Measurements from ENCODE around the gene SGMS1. TPM values are rescaled to one million over a fixed set of nuclear protein-coding genes. Genes with fewer than 3 reads are reported as not detected.
"Not testable (repeated sequence)": the region's sequence is repeated elsewhere in the genome, so short reads cannot be mapped to it uniquely, and the experiment has no call there.

Gene SGMS1
- total RNA-seq, 2 experiments from 2014 or later = 7.5 to 9.0 TPM

DNA sequence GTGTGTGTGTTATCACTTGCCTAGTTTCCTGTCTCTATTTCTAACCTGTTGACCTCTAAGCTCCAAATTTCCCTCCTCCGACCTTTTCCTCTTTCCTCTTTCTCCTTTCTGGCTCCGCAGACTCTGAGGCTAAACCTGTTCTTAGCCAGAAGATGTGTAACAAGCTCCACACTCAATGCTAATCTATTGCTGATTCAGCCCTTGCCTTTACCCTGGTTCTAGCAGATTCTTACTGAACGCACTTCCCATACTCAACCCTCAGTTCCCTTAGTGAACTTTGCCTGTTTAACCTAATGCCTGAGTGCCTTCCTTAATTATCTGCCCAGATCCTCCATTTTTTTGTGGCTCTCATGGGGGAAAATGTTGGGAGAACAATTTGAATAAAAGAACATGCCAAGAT, 30.0 kb upstream of the SGMS1 start:
- no peaks in the 10 kb centered on the region for H3K27me3 Mint-ChIP-seq
- no peak for ATAC-seq
- no peak for DNase-seq
- H3K9me3 Mint-ChIP-seq (ENCODE audit: low read depth) = no peaks in the 10 kb centered on the region
- H3K4me1 Mint-ChIP-seq = peaks cover 16% of the 10 kb centered on the region
- ChIA-PET CTCF (interaction anchor here (0.5 to 1.4 kb wide), 4 partner anchors 17 to 96 kb away, joined by 3 to 6 read pairs (median 3); partner anchors contain the start of gene SGMS1), POLR2A (no interaction called here)
- no peak overlapping the region for H3K4me3 Mint-ChIP-seq
- no peaks in the 10 kb centered on the region for H3K36me3 Mint-ChIP-seq (ENCODE audit: low read depth)
- H3K27ac Mint-ChIP-seq = no peak overlapping the region
- intact Hi-C loops (cut with DNase I, micrococcal nuclease) = loop anchor here in 1 of 2 experiments (5.0 kb wide), 1 partner anchor 84 kb away; the partner anchor contains the start of gene ASAH2B

DNA sequence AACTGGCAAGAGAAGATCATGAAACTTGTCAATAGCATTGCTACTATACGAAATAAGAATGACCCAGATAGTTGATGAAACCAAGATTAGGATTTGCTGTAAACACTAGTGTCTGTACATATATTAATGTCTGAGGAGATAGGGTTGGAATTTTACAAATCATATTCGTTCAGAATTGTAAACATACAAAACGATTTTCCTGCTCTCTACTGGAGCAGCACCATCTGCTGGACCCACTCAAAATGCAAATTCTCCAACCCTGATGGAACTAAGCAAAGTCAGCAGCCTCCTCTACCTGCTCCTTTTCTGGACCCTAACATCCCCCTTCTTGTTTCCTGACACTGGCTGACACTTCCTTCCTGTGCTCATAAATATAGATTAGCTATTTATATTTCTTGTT, 29.4 kb upstream of the SGMS1 start:
- DNase-seq = peak; percentile 35
- Mint-ChIP-seq H3K4me3 (no peak overlapping the region), H3K27ac (no peak overlapping the region), H3K4me1 (peaks cover 13% of the 10 kb centered on the region), H3K36me3 (ENCODE audit: low read depth) (no peaks in the 10 kb centered on the region), H3K9me3 (ENCODE audit: low read depth) (no peaks in the 10 kb centered on the region), H3K27me3 (no peaks in the 10 kb centered on the region)
- intact Hi-C loops (cut with DNase I, micrococcal nuclease) = loop anchor here in 1 of 2 experiments (5.0 kb wide), 1 partner anchor 84 kb away; the partner anchor contains the start of gene ASAH2B
- POLR2A ChIA-PET = no interaction called here
- CTCF ChIA-PET = interaction anchor here (0.5 to 1.4 kb wide), 5 partner anchors 16 to 1458 kb away, joined by 3 to 6 read pairs (median 3); partner anchors contain the start of gene SGMS1
- peak; percentile 65 for ATAC-seq

DNA sequence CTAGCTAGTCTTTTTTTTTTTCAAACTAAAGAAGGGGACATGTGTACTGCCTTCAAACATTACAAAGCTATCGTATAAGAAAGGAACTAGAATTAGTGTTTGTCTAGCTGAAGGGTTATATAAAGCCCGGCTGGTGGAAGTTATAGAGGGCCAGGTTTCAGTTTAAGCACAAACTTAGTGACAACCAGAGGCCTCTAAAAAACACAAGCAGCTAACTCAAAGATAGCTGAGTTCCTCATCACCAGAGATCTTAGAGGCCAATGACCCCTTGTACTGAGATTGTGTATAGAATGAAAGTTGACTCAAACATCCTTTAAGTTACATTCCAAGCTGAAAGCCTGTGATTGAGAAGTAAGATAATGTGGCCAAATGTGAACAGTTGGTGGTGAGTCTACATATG, 28.1 kb upstream of the SGMS1 start:
- ChIA-PET POLR2A (interaction anchor here (0.5 kb wide), 1 partner anchor 38 kb away, joined by 9 read pairs; no protein-coding TSS in a partner anchor), CTCF (interaction anchor here (0.6 to 0.9 kb wide), 2 partner anchors 15 to 37 kb away, joined by 3 read pairs; no protein-coding TSS in a partner anchor)
- H3K27me3 Mint-ChIP-seq = no peaks in the 10 kb centered on the region
- DNase-seq (no peak), ATAC-seq (no peak)
- H3K4me3 Mint-ChIP-seq = no peak overlapping the region
- H3K36me3 Mint-ChIP-seq (ENCODE audit: low read depth) = no peaks in the 10 kb centered on the region
- no peaks in the 10 kb centered on the region for H3K9me3 Mint-ChIP-seq (ENCODE audit: low read depth)
- H3K27ac Mint-ChIP-seq = no peak overlapping the region
- intact Hi-C loops (cut with DNase I, micrococcal nuclease) = loop anchor here in 1 of 2 experiments (5.0 kb wide), 1 partner anchor 85 kb away; the partner anchor contains the start of gene ASAH2B
- peaks cover 13% of the 10 kb centered on the region for H3K4me1 Mint-ChIP-seq

DNA sequence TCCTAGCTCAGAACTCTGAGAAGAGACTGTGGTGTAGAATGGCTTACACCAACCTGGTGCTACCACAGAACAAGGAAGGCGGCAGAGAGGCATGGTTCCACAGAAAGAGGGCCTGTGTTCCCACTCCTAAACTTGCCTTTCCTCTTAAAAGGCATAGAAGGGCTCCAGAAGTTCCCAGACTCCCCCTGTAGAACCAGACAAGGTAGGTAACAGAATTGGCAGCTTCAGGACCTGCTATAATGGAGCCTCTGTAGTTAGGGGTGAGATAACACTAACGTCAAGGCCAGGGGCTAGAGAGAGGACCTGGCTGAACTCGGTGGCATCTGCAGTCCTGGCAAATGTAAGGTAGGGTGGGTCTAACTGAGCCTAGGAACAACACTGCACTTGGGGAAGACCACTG, 26.7 kb upstream of the SGMS1 start:
- POLR2A ChIA-PET = no interaction called here
- H3K4me1 Mint-ChIP-seq = peaks cover 13% of the 10 kb centered on the region

DNA sequence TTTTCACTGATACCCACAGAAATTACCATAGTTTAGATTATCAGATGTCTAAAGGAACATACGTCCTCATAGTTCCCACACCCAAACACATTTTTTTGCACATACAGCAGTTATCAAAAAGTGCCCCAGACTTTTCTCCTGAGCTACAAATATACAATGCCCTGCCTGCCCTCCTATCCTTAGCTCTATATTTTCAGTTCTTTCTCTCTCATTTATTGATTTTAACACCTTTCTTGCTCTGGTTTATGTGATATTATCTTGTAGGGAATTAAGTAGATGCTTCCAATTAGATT, 25.1 kb upstream of the SGMS1 start:
- POLR2A ChIA-PET = no interaction called here
- H3K27ac Mint-ChIP-seq = no peak overlapping the region
- intact Hi-C loops (cut with DNase I, micrococcal nuclease) = no loop called here
- no peaks in the 10 kb centered on the region for H3K36me3 Mint-ChIP-seq (ENCODE audit: low read depth)
- DNase-seq (no peak), ATAC-seq (no peak)
- no peaks in the 10 kb centered on the region for H3K9me3 Mint-ChIP-seq (ENCODE audit: low read depth)
- CTCF ChIA-PET = interaction anchor here (0.5 to 1.1 kb wide), 2 partner anchors 11 to 91 kb away, joined by 4 to 5 read pairs; no protein-coding TSS in a partner anchor
- no peaks in the 10 kb centered on the region for H3K27me3 Mint-ChIP-seq
- H3K4me3 Mint-ChIP-seq = no peak overlapping the region
- H3K4me1 Mint-ChIP-seq = peaks cover 11% of the 10 kb centered on the region

More for the DNA sequence above, 26.7 kb upstream of the SGMS1 start:
- CTCF ChIA-PET = no interaction called here
- Mint-ChIP-seq H3K27me3 (no peaks in the 10 kb centered on the region), H3K4me3 (no peak overlapping the region), H3K27ac (no peak overlapping the region), H3K36me3 (ENCODE audit: low read depth) (no peaks in the 10 kb centered on the region), H3K9me3 (ENCODE audit: low read depth) (no peaks in the 10 kb centered on the region)
- ATAC-seq = no peak
- intact Hi-C loops (cut with DNase I, micrococcal nuclease) = loop anchor here in 1 of 2 experiments (5.0 kb wide), 1 partner anchor 87 kb away; the partner anchor contains the start of gene ASAH2B
- no peak for DNase-seq

DNA sequence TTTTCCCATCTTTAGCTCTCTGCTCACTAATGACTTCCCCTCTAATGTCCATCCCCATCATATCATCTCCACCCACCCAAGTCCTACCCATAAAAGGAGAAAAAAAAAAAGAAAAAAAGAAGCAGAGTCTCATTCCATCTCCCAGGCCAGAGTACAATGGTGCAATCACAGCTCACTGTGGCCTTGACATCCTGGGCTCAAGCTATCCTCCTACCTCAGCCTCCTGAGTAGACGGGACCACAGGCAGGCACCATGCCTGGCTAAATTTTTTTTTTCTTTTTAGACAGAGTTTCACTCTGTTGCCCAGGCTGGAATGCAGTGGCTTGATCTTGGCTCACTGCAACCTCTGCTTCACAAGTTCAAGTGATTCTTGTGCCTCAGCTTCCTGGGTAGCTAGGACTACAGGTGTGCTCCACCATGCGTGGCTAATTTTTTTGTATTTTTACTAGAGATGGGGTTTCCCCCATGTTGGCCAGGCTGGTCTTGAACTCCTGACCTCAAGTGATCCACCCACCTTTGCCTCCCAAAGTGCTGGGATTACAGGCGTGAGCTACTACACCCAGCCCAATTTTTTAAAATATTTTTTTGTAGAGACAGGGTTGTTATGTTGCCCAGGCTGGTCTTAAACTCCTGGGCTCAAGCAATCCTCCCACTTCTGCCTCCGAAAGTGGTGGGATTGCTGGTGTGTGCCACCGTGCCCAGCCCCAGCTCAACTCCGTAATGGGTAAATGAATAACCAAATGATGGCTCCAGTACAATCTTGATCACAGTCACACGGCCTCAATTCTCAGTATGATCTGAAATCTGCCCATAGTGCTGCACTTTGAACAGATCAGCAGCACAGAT, 24.6 kb upstream of the SGMS1 start:
- Mint-ChIP-seq H3K27ac (no peak overlapping the region), H3K4me3 (no peak overlapping the region), H3K36me3 (ENCODE audit: low read depth) (no peaks in the 10 kb centered on the region), H3K9me3 (ENCODE audit: low read depth) (no peaks in the 10 kb centered on the region), H3K27me3 (no peaks in the 10 kb centered on the region), H3K4me1 (peaks cover 5% of the 10 kb centered on the region)
- no peak for ATAC-seq
- DNase-seq = no peak
- intact Hi-C loops (cut with DNase I, micrococcal nuclease) = no loop called here
- ChIA-PET CTCF (interaction anchor here (0.5 to 1.1 kb wide), 3 partner anchors 12 to 280 kb away, joined by 3 to 5 read pairs (median 4); no protein-coding TSS in a partner anchor), POLR2A (interaction anchor here (0.6 kb wide), 1 partner anchor 12 kb away, joined by 8 read pairs; no protein-coding TSS in a partner anchor)

DNA sequence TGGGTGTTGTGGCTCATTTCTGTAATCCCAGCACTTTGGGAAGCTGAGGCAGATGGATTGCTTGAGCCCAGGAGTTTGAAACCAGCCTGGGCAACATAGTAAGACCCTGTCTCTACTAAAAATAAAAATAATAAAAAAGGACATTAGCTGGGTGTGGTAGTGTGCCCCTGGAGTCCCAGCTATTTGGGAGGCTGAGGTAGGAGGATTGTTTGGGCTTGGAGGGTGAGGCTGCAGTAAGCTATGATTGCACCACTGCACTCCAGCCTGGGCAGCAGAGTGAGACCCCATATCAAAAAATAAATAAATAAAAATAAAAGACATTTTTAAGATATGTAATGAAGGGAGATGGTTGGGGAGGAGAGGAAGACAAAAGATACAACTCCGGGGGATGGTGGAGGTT, 23.6 kb upstream of the SGMS1 start:
- H3K27ac Mint-ChIP-seq; H3K9me3 Mint-ChIP-seq (ENCODE audit: low read depth); H3K27me3 Mint-ChIP-seq; H3K36me3 Mint-ChIP-seq (ENCODE audit: low read depth); H3K4me3 Mint-ChIP-seq; H3K4me1 Mint-ChIP-seq; intact Hi-C loops (cut with DNase I, micrococcal nuclease); DNase-seq; ATAC-seq; POLR2A ChIA-PET: not testable (repeated sequence)
- CTCF ChIA-PET = interaction anchor here (0.6 to 1.7 kb wide), 2 partner anchors 10 to 43 kb away, joined by 4 to 7 read pairs; no protein-coding TSS in a partner anchor

DNA sequence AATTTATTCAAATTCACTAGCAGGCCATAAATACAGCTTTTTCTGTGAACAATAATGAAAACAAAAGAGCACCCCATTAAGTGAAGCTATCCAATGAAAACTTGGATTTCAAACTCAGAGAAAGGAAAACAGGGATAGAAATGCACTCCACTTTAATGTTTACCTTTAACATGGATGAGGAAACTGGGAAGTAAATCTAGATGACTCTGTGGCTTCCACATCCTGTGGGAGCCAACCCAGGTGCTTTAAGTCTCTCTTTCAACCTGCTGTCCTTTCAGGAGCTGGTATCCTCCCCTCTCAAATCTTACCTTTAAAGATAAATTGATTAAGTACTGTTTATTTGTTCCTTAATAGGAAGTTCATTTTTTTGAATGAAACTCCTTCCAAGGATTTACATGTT, 21.5 kb upstream of the SGMS1 start:
- Mint-ChIP-seq H3K27ac (no peak overlapping the region), H3K27me3 (no peaks in the 10 kb centered on the region), H3K9me3 (ENCODE audit: low read depth) (no peaks in the 10 kb centered on the region), H3K4me3 (no peak overlapping the region), H3K4me1 (no peaks in the 10 kb centered on the region), H3K36me3 (ENCODE audit: low read depth) (no peaks in the 10 kb centered on the region)
- CTCF ChIA-PET = interaction anchor here (1.2 kb wide), 1 partner anchor 9 kb away, joined by 5 read pairs; no protein-coding TSS in a partner anchor
- ATAC-seq (no peak), DNase-seq (no peak)
- intact Hi-C loops (cut with DNase I, micrococcal nuclease) = no loop called here
- POLR2A ChIA-PET = no interaction called here

DNA sequence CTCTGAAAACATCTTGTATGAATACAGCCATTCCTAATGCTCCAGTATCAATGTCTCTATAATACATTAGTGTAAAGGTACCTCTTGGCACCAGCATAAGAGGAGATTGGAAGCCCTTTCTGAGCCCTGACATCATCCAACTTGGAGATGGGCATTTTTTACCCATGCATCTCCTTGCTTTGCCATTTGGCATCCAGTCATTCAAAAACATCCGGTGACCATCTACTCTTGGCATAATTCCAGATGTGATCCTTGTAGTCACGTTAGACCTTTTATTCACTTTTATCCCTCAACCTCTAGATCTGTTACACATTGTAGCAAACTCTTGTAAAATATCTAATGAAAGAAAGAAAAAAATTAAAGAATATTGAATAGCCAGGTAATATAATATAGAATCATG, 17.9 kb upstream of the SGMS1 start:
- POLR2A ChIA-PET = no interaction called here
- peaks cover 9% of the 10 kb centered on the region for H3K27me3 Mint-ChIP-seq
- intact Hi-C loops (cut with DNase I, micrococcal nuclease) = no loop called here
- DNase-seq (no peak), ATAC-seq (no peak)
- no peaks in the 10 kb centered on the region for H3K36me3 Mint-ChIP-seq (ENCODE audit: low read depth)
- no peak overlapping the region for H3K4me3 Mint-ChIP-seq
- no peak overlapping the region for H3K27ac Mint-ChIP-seq
- H3K9me3 Mint-ChIP-seq (ENCODE audit: low read depth) = no peaks in the 10 kb centered on the region
- H3K4me1 Mint-ChIP-seq = peaks cover 10% of the 10 kb centered on the region
- CTCF ChIA-PET = no interaction called here

DNA sequence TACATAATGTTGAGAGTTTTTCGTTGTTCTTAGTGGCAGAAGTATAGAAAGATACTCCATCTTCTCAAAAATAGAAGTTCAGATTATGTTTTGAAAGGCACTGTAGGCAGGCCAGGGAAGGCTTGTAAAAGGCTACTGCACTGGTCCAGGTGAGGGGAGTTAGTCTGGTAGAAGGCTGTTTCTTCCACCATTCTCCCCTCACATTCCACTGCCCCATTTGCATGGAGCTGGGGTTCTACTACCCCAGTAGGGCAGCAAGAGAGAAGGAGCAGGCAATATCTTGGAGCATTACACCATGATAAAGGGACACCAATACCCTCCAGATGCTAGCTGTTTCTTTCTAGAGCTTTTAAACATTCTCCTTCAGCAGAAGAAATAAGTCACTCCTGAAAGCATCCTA, 16.5 kb upstream of the SGMS1 start:
- H3K4me1 Mint-ChIP-seq = peaks cover 24% of the 10 kb centered on the region
- H3K36me3 Mint-ChIP-seq (ENCODE audit: low read depth) = no peaks in the 10 kb centered on the region
- H3K27ac Mint-ChIP-seq = no peak overlapping the region
- DNase-seq (no peak), ATAC-seq (no peak)
- intact Hi-C loops (cut with DNase I, micrococcal nuclease) = no loop called here
- ChIA-PET CTCF (no interaction called here), POLR2A (no interaction called here)
- H3K4me3 Mint-ChIP-seq = no peak overlapping the region
- H3K9me3 Mint-ChIP-seq (ENCODE audit: low read depth) = no peaks in the 10 kb centered on the region
- H3K27me3 Mint-ChIP-seq = peaks cover 12% of the 10 kb centered on the region

DNA sequence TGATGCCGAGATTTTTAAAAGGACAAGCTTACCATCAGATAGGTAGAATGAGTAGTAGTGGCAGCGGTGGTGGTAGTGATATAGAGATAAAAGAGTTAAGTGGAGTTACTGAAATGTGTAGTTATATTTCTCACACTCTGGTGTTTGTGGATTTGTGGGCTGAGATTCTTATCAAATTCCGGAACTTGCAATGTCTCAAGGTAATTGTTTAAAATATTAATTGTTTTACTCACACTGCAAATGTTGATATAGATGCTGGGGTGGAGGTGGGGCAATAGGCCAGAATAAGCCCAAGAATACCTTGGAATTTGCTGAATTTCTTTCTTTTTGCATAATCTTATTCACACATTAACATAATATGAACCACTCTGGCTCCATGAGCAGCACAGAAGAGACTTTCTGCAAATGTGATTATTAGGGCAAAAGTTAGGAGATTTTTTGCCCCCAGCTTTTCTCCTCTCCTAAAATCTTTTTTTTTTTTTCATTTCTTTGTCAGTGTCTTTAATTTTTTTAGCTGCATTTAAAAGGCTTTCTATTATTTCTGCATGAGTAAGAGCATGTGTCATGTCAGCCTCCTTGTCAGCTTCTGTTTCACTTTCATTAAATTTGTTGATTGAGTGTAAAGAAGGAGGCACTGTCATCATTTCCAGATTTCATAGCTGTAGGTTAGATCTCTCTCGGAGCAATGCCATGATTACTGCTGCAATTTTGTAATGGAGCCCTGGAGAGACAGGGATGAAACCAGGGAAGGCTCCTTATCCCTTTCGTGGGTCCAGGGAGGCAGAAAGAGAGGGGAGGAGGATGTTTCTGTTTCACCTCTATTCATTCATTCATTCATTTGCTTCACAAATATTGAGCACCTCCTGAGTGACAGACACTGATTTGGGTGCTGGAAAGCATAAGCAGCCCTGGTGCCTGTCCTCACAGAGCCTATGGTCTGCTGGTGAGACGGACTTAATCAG, 13.1 kb upstream of the SGMS1 start:
- peaks cover 24% of the 10 kb centered on the region for H3K27me3 Mint-ChIP-seq
- peak overlapping the region; percentile 24 for H3K27ac Mint-ChIP-seq
- CTCF ChIA-PET = interaction anchor here (0.6 to 2.2 kb wide), 14 partner anchors 8 to 204 kb away, joined by 3 to 19 read pairs (median 3); partner anchors contain the start of gene SGMS1
- peak overlapping the region; percentile 9 for H3K4me3 Mint-ChIP-seq
- POLR2A ChIA-PET = interaction anchor here (0.6 to 1.6 kb wide), 8 partner anchors 12 to 216 kb away, joined by 3 to 8 read pairs (median 4); no protein-coding TSS in a partner anchor
- peak; percentile 47 for DNase-seq
- peak; percentile 95 for ATAC-seq
- no peaks in the 10 kb centered on the region for H3K36me3 Mint-ChIP-seq (ENCODE audit: low read depth)
- peaks cover 28% of the 10 kb centered on the region for H3K4me1 Mint-ChIP-seq
- intact Hi-C loops (cut with DNase I, micrococcal nuclease) = loop anchor here (1.0 to 2.0 kb wide), 8 partner anchors 8 to 376 kb away; no protein-coding TSS in a partner anchor
- H3K9me3 Mint-ChIP-seq (ENCODE audit: low read depth) = no peaks in the 10 kb centered on the region
